ENCODE results near the gene AGXT2.
"Not testable (repeated sequence)": the region's sequence is repeated elsewhere in the genome, so short reads cannot be mapped to it uniquely, and the experiment has no call there.

DNA sequence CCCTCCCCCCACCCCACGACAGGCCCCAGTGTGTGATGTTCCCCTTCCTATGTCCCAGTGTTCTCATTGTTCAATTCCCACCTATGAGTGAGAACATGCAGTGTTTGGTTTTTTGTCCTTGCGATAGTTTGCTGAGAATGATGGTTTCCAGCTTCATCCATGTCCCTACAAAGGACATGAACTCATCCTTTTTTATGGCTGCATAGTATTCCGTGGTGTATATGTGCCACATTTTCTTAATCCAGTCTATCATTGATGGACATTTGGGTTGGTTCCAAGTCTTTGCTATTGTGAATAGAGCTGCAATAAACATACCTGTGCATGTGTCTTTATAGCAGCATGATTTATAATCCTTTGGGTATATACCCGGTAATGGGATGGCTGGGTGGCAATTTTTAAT lies 76.1 kb downstream of the AGXT2 start:
- TF ChIP-seq POLR2AphosphoS5, POLR2A, EP300 (IDR thresholded peaks at IDR 0.05): not testable (repeated sequence)
- TF ChIP-seq, protein P1, sequence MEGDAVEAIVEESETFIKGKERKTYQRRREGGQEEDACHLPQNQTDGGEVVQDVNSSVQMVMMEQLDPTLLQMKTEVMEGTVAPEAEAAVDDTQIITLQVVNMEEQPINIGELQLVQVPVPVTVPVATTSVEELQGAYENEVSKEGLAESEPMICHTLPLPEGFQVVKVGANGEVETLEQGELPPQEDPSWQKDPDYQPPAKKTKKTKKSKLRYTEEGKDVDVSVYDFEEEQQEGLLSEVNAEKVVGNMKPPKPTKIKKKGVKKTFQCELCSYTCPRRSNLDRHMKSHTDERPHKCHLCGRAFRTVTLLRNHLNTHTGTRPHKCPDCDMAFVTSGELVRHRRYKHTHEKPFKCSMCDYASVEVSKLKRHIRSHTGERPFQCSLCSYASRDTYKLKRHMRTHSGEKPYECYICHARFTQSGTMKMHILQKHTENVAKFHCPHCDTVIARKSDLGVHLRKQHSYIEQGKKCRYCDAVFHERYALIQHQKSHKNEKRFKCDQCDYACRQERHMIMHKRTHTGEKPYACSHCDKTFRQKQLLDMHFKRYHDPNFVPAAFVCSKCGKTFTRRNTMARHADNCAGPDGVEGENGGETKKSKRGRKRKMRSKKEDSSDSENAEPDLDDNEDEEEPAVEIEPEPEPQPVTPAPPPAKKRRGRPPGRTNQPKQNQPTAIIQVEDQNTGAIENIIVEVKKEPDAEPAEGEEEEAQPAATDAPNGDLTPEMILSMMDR (IDR thresholded peaks at IDR 0.05), result not testable (repeated sequence)

Data from stomach (tissue), 4 donors.